HG03457 (cell line): Measurements from ENCODE around the gene TSKS.
A peak's percentile ranks its signal among the peaks of the same experiment; 100 is the strongest.

Experiments
- ATAC-seq: cut with Tn5 transposase; IDR thresholded peaks from one replicate; pipeline ENCODE4 v1.9.1; 2021; ENCODE audit warnings: moderate number of reproducible peaks; ENCODE audit not compliant: unreplicated experiment

The TSKS gene

GRCh38 chr19:49767381-49767780 lies 4.3 kb upstream of the TSKS start:
- no peak for ATAC-seq

- no peak for ATAC-seq
These were observed 3.8 kb upstream of the TSKS start, which contains the start of gene AP2A1 for GRCh38 chr19:49766930-49767299. AP2A1 (plus strand) TSS chr19:49767001; CDS start chr19:49767134, 133 bp downstream.

- peak; percentile 86 for ATAC-seq
These were observed 3.2 kb upstream of the TSKS start for GRCh38 chr19:49766007-49766929.

GRCh38 chr19:49764341-49764740 lies 1.2 kb upstream of the TSKS start:
- no peak for ATAC-seq

- no peak for ATAC-seq
These were observed 1.3 kb downstream of the TSKS start for GRCh38 chr19:49761625-49762311.

GRCh38 chr19:49761249-49761624 lies 1.9 kb downstream of the TSKS start:
- ATAC-seq, result no peak

- no peak for ATAC-seq
These were observed 4.8 kb downstream of the TSKS start for GRCh38 chr19:49758292-49758691.

GRCh38 chr19:49755956-49756355 lies 7.2 kb downstream of the TSKS start:
- ATAC-seq, result no peak

GRCh38 chr19:49752701-49753100 lies 10.4 kb downstream of the TSKS start:
- no peak for ATAC-seq

GRCh38 chr19:49749771-49750170 lies 13.3 kb downstream of the TSKS start:
- ATAC-seq, result no peak

GRCh38 chr19:49749055-49749716 lies 13.9 kb downstream of the TSKS start:
- no peak for ATAC-seq

- no peak for ATAC-seq
These were observed 16.7 kb downstream of the TSKS start for GRCh38 chr19:49746206-49746958.

GRCh38 chr19:49744946-49745381 lies 18.1 kb downstream of the TSKS start:
- no peak for ATAC-seq

GRCh38 chr19:49741210-49741844 lies 21.8 kb downstream of the TSKS start:
- ATAC-seq, result no peak

- ATAC-seq, result no peak
These were observed 23.2 kb downstream of the TSKS start for GRCh38 chr19:49739933-49740332.

GRCh38 chr19:49739098-49739497 lies 24.0 kb downstream of the TSKS start:
- no peak for ATAC-seq

- no peak for ATAC-seq
These were observed 24.8 kb downstream of the TSKS start for GRCh38 chr19:49738268-49738667.

GRCh38 chr19:49730166-49730565 lies 32.9 kb downstream of the TSKS start:
- ATAC-seq, result no peak

GRCh38 chr19:49727217-49728030 lies 35.7 kb downstream of the TSKS start:
- ATAC-seq, result no peak
